HG02852 (cell line): ENCODE data around the gene SLC5A11.
"Not testable (repeated sequence)": the region's sequence is repeated elsewhere in the genome, so short reads cannot be mapped to it uniquely, and the experiment has no call there.

ENCODE experiments used
- ATAC-seq: cut with Tn5 transposase; IDR thresholded peaks from one replicate; pipeline ENCODE4 v1.9.1; 2021; ENCODE audit warnings: mild to moderate bottlenecking, moderate library complexity; ENCODE audit not compliant: unreplicated experiment

The SLC5A11 gene

GRCh38 chr16:24856871-24857270, 11.1 kb downstream of the SLC5A11 start:
- ATAC-seq = not testable (repeated sequence)

- ATAC-seq = no peak
Observed at GRCh38 chr16:24858219-24859041, 12.7 kb downstream of the SLC5A11 start.

GRCh38 chr16:24861461-24861860, 15.7 kb downstream of the SLC5A11 start:
- ATAC-seq = no peak

- ATAC-seq = no peak
Observed at GRCh38 chr16:24863582-24864437, 18.0 kb downstream of the SLC5A11 start.

- no peak for ATAC-seq
Observed at GRCh38 chr16:24869033-24869432, 23.3 kb downstream of the SLC5A11 start.

- ATAC-seq = no peak
Observed at GRCh38 chr16:24871891-24872290, 26.1 kb downstream of the SLC5A11 start.

GRCh38 chr16:24873028-24873427, 27.3 kb downstream of the SLC5A11 start:
- no peak for ATAC-seq

GRCh38 chr16:24875466-24875865, 29.7 kb downstream of the SLC5A11 start:
- ATAC-seq = no peak

GRCh38 chr16:24876231-24876630, 30.5 kb downstream of the SLC5A11 start:
- no peak for ATAC-seq

- ATAC-seq = no peak
Observed at GRCh38 chr16:24879684-24880083, 33.9 kb downstream of the SLC5A11 start.

GRCh38 chr16:24883714-24884151, 38.0 kb downstream of the SLC5A11 start:
- no peak for ATAC-seq

GRCh38 chr16:24887472-24887871, 41.7 kb downstream of the SLC5A11 start:
- ATAC-seq = no peak

- no peak for ATAC-seq
Observed at GRCh38 chr16:24890746-24891145, 45.0 kb downstream of the SLC5A11 start.

GRCh38 chr16:24896439-24896838, 50.7 kb downstream of the SLC5A11 start:
- peak; percentile 48 for ATAC-seq

GRCh38 chr16:24897522-24897921, 51.8 kb downstream of the SLC5A11 start:
- not testable (repeated sequence) for ATAC-seq

GRCh38 chr16:24900230-24900629, 54.5 kb downstream of the SLC5A11 start:
- ATAC-seq = no peak

- ATAC-seq = no peak
Observed at GRCh38 chr16:24906199-24906808, 60.5 kb downstream of the SLC5A11 start.

- no peak for ATAC-seq
Observed at GRCh38 chr16:24906901-24907300, 61.1 kb downstream of the SLC5A11 start.

GRCh38 chr16:24908716-24909115, 63.0 kb downstream of the SLC5A11 start:
- no peak for ATAC-seq

- ATAC-seq = no peak
Observed at GRCh38 chr16:24909856-24910255, 64.1 kb downstream of the SLC5A11 start.

- ATAC-seq = no peak
Observed at GRCh38 chr16:24915019-24915418, 69.3 kb downstream of the SLC5A11 start.
